ENCODE data around the gene INSR.

The INSR gene

DNA sequence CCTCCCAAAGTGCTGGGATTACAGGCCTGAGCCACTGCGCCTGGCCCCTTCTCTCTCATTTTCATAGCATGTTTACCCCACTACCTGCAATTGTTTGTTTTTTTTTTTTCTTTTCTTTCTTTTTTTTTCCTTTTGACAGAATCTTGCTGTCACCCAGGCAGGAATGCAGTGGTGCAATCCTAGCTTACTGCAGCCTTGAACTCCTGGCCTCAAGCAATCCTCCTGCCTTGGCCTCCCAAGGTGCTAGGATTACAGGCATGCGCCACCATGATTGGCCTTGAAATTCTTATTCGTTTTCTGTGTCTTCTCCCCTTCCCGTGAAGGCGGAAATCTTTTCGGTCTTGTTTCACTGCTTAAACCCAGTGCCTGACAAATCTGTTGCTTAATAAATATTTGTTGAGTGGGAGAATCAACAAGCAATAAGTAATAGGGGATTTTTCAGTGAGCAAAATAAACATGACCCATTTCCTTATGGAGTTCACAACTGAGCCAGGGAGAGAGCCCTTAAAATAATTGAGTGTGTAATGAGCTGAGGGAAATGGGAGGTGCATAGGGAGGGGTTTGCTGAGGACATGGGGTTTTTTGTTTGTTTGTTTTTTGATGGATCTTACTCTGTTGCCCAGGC lies 1.8 kb upstream of the INSR start:
- no peak for DNase-seq

DNA sequence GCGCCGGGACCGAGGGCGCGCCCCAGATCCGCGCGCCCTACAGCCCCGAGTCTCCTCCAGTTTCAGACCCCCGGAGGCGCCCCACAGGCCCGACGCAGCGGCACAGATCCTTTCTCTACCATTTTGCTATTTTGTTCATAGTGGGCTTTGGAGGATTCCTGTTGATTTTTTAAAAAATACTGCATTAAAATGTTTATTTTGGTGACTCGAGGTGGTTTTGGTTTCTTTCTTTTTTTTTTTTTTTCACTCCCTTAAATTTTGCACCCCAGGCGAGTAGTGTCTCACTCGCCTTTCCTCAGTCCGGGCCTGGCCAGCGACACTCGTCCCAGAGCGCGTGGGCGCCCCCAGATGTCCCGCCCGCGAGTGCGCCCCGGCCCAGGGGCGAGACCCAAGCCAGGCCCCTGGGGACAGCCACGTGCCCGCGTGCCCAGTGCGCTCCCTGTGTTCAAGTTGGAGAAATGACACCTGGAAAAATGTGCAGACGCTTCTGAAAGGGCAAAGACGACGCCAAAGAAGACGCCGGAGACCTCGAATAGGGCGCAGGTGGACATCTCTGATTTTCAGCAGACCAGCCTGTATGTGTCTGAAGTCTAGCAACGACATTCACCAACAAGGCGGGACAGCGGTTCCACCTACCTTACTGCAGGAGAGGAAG lies 471 bp upstream of the INSR start:
- DNase-seq, result peak in 46 of 51 donors; percentile 12 to 77 (median 48)

DNA sequence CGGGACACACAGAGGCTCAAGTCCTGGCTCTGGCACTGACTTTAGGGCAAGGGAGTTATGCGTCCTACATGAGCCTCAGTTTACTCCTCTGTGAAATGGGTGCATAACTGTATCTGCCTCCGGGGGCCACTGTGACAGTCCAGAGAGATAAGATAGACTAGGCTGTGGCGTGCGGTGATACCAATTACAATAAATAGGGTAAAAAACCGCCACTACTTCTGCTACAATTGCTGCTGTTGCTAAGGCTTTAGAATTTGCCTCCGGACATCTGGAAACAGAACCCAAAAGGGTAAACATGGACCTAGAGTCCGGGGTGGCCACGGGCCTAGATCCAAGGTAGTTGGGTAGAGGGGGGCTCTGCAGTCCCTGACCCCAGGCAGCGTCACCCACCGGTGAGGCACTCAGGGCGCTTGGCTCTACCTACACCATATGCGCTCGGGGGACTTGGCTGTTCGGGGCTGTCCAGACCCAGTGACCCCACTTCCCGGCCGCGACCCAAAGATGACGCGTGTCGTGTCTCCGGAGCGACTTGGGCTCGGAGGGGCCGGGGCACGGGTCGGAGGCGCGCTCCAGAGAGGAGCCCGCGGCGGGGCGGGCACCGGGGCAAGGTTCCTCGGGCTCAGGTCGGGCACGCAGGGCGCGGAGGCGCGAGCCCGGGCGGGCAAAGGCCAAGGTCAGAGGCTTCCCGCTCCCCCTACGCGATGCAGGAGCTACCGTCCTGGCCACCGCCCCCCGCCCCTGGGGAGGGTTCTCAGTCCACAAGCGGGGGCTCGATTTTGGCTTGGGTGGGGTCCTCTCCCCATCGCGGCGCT lies 1.1 kb downstream of the INSR start:
- peak in 20 of 51 donors; percentile 1 to 30 (median 10) for DNase-seq

DNA sequence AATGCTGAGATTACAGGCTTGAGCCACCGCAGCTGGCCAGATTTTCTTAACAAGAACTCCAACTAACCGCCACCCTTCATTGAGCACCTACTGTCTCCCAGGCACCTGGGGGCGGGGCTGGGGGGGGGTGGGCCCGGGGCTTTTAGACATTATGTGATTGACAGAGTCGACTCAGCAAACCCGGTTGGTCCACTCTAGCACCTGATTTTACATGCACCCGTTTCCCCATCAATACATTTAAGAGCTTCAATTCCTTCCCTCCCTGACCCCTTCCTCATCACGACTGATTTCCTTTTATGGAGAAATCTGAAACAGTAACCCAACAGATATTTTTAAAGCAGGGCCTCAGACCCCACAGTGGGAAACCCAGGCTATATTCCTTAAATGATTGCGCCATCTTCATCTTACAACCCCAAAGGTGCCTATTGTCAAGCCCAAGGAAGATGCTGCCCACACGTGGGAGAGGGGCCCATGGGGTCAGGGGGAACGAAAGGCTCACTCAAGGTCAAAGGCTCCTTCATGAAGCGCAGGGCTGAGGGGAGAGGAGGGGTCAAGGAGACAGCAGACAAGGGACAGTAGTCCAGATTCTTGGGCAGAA lies 1.8 kb downstream of the INSR start:
- DNase-seq, result no peak

DNA sequence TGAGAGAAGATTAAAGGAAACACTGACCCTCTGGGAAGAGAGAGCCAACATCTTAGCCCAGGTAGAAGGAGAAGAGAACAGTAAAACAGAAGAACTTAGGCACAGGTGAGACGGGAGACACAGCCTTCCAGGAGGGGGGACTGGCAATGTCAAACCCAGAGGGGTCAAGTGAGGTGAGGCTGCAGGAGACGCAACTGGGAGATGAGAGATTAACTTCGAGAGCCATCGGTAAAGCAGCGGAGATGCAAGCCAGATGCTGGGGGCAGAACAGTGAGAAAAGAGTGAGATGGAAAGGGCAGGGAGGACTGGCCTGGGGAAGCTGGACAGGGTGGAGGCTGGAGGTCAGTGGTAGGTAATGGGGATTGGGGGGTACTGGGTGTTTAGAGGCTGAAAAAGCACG lies 5.2 kb downstream of the INSR start:
- no peak for DNase-seq

DNA sequence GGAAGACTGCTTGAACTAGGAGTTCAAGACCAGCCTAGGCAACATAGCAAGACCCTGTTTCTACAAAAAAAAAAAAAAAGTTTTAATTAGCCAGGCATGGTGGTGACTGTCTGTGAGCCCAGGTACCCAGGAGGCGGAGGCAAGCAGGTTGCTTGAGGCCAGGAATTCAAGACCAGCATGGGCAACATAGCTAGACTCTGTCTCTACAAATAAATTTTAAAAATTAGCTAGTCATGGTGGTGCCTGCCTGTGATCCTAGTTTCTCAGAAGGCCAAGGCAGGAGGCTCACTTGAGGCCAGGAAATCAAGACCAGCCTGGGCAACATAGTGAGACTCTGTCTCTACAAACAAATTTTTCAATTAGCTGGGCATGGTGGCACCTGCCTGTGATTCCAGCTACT lies 6.1 kb downstream of the INSR start:
- DNase-seq, result no peak

DNA sequence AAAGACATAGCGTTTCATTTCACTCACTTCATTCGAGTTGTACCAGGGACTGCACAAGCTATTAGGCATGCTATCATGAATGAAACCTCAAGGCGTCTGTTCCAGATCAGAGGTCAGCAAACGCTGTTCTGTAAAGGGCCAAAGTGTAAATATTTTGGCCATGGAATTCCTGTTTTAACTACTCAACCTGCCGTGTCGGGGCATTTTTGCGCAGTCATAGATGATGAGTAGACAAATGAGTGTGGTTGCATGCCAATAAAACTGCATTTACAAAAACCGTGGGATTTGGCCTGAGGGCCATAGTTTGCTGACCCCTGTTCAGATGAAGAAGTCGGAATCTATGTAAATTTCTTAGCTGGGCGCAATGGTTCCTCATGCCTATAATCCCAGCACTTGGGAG lies 6.5 kb downstream of the INSR start:
- no peak for DNase-seq

DNA sequence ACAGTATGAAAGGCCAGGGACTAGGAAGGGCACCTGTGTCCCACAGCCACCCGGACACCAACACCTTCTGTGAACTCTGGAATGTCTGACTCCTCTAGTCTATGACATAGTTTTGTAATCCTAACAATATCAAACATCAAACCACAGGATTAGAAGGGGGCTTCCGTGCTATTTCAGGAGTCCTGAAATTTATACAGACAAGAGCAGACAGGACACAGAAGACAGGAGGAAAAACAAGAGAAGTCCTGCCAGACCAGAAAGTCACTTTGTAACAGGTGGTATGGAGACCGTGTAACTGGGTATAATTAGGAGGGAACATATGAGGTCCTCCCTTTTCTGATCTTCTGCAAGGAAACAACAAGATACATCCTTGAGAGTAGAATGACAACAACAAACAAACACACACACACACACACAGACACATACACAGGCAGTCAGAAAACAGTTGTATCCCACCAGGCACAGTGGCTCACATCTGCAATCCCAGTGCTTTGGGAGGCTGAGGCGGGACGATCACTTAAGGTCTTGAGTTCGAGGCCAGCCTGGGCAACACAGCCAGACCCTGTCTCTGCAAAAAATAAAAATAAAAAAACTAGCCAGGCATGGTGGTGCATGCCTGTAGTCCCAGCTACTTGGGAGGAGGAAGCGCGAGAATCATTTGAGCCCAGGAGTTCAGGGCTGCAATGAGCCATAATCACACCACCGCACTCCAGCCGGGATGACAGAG lies 13.1 kb downstream of the INSR start:
- no peak for DNase-seq

DNA sequence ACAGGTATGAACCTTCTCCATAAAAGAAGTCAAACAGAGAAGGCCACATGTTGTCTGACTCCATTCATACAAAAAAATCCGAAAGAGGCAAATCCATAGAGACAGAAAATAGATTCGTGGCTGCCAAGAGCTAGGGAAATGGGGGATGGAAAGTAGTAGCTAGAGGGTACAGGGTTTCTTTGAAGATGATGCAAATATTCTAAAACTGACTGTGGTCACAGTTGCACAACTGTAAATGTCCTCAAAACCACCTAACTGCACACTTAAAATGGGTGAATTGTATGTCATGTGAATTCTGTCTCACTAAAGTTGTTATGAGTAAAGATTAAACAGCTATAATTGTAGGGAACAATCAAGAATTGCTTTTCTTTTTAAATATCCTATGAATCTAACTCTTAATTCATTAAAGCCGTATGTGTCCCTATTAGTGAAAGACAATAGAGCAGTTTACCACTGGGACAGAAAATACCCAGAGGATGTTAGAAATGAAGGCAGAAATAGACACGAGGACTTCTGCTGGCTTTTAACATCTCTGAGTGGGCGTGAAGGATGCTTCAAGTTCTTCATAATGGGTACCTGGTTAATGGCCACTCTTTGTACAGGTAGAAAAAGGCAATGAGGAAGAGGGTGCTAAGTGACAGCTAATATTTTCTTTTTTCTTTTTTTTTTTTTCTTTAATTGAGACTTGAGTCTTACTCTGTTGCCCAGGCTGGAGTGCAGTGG lies 21.2 kb downstream of the INSR start:
- DNase-seq, result no peak

DNA sequence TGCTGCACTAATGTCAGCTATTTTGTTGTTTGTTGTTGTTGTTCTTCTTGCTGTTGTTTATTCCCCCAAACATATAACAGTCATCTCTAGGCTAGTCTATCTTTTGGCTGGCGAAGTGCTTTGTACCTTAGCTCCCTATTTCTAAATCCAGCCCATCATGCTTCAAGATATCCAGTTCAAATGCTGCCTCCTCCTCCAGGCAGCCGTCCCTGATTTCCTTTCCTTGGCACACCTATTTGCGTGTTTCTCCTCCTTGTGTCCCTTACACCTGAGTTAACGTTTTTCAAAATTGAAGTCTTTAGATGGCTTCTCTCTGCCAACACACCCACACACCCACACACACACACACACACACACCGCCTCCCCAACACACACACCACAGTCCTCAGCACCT lies 25.5 kb downstream of the INSR start:
- DNase-seq, result no peak

DNA sequence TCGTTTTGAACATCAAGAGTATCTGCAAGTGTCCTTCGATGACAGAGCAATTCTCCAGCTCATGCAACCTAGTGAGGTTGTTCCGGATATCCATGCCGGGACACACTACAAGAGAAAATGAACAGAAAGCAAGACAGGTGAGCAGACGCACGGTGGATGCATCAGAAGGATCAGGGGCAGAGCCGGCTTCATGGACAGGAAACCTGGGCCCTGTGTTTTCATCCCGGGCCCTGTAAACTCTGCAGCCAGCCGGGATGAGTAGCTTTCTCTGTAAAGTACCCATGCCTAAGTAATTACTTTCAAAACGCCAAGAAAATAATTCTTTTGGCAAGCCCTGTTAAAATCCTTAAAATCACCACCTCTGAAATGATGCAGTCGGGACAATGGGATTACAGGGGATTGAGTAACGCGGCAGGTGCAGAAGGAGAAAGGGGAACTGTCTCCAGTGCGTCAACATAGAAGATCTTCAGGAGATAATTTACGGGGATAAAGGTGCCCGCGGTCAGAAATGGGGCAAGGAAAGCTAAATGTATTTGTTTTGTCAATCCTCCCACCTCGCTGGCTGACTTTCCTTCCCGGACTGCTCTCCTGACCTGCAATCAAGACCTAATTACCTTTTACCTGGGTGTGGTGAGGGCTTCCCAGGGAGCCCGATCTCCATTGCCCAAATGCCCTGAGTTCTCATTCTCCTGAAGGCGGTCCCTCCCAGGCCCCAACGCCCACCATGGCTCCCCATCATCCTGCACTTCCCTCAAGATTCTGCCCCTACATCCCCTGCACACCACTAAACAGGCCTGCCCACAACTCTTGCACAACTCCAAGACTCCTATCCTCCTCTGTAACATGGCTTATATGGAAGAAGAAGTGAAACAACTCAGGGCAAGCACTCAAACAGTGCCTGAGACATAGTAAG lies 26.2 kb downstream of the INSR start:
- no peak for DNase-seq

DNA sequence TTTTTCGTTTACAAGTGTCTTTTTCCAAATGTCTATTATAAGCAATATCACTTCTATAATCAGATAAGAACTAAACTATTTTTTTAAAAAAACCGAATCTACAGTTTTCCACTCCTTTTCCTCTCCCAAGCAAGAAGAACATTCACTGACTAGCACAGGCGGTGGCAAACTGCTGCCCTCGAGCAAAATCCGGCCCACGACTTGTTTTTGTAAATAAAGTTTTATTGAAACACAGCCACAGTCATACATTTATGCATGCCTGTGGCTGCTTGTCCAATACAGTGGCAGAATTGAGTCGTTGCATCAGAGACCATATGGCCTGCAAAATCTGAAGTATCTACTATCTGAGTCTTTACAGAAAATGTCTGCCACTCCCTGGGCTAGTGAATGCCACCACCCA lies 27.4 kb downstream of the INSR start:
- no peak for DNase-seq

DNA sequence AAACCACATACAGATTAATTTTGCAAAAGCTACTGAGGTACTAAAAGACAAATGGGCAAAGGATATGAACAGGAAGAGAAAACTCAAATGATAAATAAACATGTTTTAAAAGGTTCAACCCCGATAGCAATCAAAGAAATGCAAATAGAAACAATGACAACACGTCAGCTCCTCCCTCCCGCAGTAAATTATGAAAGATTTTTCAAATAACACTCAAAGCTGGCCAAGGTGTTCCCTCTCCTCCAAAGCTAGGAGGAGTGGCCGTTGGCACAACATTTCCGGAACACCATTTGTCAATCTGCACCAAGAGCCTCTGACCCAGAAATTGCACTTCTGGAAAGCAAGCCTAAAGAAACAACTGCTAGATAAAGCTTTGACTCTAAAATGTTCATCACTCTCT lies 28.3 kb downstream of the INSR start:
- DNase-seq, result no peak

DNA sequence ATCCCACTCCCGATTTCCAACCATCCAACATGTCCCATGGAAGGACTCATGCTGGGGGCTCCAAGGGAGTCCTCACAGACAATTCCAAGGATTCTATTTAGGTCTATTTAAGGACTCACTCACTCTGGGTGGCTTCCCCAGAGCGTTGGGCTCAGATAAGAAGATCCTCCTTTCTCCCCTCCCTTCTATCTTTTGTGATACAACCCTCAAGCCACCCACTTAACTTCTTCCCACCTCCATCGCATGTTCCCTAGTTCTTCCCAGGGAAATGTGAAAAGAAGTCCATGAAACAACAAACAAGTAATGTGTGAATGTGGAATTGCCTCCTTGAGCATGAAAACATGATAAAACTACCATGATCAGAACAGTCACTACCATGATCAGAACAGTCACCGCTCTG lies 29.4 kb downstream of the INSR start:
- DNase-seq, result no peak

DNA sequence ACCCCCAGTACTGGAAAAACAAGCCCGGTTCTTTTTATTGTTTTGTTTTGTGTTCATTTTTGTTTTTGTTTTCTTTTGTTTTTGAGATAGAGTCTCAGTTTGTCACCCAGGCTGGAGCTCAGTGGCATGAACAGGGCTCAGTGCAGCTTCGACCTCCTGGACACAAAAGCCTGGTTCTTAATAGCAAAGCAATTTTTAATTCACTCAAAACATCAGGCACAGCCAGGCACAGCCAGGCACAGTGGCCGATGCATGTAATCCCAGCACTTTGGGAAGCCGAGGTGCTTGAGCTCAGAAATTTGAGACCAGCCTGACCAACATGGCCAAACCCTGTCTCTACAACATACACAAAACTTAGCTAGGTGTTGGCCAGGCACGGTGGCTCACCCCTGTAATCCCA lies 30.7 kb downstream of the INSR start:
- DNase-seq, result peak in 6 of 51 donors; percentile 6 to 40 (median 11)

DNA sequence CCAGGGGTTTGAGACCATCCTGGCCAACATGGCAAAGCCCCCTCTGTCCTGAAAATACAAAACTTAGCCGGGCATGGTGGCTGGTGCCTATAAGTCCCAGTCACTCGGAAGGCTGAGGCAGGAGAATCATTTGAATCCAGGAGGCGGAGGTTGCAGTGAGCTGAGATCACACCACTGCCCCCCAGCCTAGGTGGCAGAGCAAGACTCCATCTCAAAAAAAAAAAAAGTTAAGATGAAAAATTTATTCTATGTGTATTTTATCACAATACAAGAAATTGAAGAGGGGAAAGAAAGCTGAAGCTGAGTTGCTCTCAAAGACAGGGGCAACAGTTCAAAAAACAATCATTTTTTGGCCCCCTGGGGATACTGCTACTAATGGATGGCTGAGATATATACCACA lies 31.1 kb downstream of the INSR start:
- no peak for DNase-seq

DNA sequence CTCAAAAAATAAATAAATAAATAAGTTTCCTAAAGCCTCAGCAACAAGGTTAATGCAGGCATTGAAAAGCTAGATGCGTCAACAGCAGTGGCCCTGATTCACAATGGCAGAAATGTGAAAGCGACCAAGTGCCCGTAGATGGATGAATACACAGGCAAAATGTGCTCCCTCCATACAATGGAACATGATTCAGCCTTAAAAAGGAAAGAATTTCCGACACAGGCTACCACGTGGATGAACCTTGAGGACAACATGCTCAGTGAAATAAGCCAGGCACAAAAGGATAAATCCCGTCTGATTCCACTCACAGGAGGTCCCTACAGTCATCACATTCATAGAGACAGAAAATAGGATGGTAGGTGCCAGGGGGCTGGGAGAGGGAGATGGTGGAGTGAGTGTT lies 31.7 kb downstream of the INSR start:
- no peak for DNase-seq

DNA sequence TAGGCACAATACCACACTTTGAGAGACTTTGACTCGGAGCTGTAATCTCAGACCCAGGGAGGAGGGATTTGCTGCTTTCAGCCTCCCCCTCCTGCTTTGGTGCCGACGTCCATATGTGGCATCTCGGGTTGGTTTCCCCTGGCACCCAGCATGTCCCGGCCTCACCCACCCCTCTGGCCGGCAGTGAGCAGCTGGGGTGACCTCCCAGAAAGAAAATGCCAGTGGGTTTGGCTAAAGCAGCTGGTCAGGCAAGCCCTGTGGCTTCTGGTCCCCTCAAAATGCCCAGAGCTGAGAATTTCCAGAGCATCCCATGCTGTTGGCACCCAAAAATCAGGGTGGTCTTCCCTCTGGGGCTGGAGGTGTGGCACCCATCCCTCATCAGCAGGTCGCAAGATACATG lies 34.1 kb downstream of the INSR start:
- DNase-seq, result no peak

DNA sequence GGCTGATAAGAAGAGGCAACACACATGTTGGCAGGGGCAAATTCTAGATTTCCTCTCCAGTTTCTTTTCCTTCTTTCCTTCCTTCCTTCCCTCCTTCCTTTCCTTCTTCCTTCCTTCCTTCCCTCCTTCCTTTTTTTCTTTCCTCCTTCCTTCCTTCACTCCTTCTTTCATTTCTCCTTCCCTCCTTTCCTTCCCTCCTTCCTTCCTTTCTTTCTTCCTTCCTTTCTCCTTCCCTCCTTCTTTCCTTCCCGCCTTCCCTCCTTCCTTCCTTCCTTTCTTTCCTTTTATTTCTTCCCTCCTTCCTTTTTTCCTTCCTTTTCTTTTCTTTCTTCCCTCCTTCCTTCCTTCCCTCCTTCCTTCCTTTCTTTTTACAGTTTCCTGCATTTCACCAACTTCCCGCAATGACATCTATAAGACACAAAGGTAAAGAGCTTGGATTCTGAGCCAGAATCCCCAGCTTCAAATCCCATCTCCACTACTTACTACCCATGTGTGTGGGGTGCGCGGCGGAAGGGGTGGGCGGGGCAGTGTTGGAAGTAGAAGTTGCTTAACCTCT lies 35.3 kb downstream of the INSR start:
- DNase-seq, result no peak
